GM12801 (cell line): ENCODE results near the gene PRKCD.

Experiments used
- CTCF ChIP-seq: IDR thresholded peaks from one replicate; pipeline ENCODE4 v1.5.1; 2011; ENCODE audit warnings: control low read depth; ENCODE audit not compliant: insufficient read length; ENCODE audit errors: extremely low read depth

The PRKCD gene

DNA sequence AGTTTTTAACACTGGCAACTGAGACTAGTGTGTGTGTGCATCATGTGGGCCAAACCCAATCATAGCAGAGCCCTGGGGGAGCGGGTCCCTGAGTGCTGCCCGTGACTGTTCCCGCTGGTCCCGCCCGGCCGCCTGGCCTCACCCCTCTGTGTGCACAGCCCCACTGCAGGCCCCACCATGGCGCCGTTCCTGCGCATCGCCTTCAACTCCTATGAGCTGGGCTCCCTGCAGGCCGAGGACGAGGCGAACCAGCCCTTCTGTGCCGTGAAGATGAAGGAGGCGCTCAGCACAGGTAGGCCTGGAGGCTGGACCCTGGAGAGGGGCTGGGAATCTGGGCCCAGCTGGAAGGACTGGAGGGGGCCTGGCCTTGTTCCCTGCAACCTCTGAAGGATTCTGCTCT is 17.2 kb downstream of the PRKCD start:
- TF ChIP-seq CTCF: no peak

DNA sequence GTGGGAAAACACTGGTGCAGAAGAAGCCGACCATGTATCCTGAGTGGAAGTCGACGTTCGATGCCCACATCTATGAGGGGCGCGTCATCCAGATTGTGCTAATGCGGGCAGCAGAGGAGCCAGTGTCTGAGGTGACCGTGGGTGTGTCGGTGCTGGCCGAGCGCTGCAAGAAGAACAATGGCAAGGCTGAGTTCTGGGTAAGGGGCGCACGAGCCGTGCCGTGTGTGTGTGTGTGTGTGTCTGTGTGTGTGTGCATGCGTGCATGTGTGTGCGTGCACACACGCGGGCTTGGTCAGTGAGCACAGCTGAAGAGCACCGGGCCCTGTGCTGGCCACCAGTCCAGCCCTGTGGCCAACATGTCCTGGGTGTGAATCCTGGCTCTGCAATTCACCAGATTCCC is 18.6 kb downstream of the PRKCD start:
- TF ChIP-seq CTCF: no peak

DNA sequence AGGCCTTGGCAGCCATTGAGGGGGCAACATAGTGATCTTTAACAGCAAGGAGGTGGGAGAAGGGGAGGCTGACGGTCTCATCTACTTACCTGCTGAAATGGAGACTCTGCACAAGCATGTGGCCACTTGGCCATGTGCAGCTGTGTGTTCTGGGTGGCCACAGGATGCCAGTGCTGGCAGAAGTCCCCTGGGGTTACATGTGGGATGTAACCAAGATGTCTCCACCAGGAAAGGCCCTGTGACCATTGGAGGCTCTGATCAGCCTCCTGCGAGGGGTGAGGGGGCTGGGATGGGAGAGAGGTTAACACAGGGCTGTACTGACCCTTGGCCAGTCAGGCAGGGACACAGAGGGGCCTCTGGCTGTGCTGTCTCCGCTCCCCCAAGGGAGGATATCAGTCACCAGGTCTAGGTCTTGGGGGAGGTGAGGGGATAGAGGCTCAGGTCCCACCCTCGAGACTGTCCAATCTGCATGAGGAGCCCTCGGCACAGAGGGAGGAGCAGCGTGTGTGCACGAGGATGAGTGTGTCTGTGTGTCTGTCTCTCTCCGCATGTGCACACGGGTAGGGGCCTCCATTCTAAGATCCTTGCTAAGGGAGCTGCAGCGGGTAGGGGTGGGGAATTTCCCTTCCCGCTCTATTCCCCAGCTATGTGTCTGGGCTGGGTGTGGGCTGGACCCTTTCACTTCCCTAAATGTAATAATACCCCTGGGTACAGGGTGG is 19.5 kb downstream of the PRKCD start:
- TF ChIP-seq CTCF: no peak

DNA sequence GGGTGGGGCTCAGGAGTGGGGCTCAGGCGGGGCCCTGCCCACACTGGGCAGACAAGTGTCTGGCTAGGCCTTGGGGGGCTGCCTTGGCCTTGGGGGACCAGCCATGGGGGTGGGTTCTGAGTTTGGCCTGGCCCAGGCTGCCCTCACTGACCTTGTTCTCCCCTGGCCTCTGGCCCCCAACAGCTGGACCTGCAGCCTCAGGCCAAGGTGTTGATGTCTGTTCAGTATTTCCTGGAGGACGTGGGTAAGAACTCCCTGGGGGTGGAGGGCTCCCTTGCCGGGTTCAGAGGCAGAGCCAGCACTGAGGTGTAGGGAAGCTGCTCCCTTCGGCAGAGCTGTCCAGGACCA is 20.0 kb downstream of the PRKCD start:
- TF ChIP-seq CTCF: no peak

DNA sequence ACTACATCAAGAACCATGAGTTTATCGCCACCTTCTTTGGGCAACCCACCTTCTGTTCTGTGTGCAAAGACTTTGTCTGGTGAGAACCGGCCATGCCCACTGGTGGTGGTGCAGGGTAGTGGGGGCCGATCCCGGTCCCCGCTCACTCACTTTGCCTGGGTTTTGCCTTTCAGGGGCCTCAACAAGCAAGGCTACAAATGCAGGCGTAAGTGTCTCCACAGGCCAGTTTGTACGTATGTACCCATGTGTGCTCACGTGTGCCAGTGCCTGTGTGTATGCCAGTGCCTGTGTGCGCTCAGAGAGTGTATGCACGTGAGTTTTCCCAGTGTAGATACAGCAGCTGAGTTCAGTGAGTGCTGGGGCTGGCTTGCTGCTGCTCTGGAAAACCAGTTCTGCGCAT is 20.5 kb downstream of the PRKCD start:
- TF ChIP-seq CTCF: no peak

- TF ChIP-seq CTCF: no peak
Observed at GRCh38 chr3:53182764-53183355, 21.9 kb downstream of the PRKCD start.

- no peak for TF ChIP-seq CTCF
Observed at GRCh38 chr3:53183514-53183913, 22.5 kb downstream of the PRKCD start.

- no peak for TF ChIP-seq CTCF
Observed at GRCh38 chr3:53184701-53185100, 23.7 kb downstream of the PRKCD start.
